H9 (cell line): ENCODE data around the gene MGP. TPM values are rescaled to one million over a fixed set of nuclear protein-coding genes. Genes with fewer than 3 reads are reported as not detected.

ENCODE experiments used
- DNase-seq: peaks from one replicate; pipeline ENCODE4 v3.0.0-alpha.2; 2017
- H2AFZ ChIP-seq: one replicate; pipeline ENCODE4 v1.6.1; 2013; ENCODE audit warnings: mild to moderate bottlenecking, low read length, control low read depth, moderate library complexity
- H2AK5ac ChIP-seq: 2 replicates; pipeline ENCODE4 v1.6.1; 2013; ENCODE audit warnings: low read length, control low read depth, mixed read lengths; ENCODE audit not compliant: insufficient read length
- H2BK120ac ChIP-seq: one replicate; pipeline ENCODE4 v1.6.1; 2013; ENCODE audit warnings: low read depth, mild to moderate bottlenecking, low read length, control low read depth, inconsistent platforms; ENCODE audit not compliant: poor library complexity, severe bottlenecking
- H2BK12ac ChIP-seq: 2 replicates; pipeline ENCODE4 v1.6.1; 2013; ENCODE audit warnings: low read length, control low read depth, mixed read lengths, low read depth; ENCODE audit not compliant: insufficient read length
- H2BK15ac ChIP-seq: 2 replicates; pipeline ENCODE4 v1.6.1; 2013; ENCODE audit warnings: low read depth, low read length, control low read depth
- H2BK20ac ChIP-seq: one replicate; pipeline ENCODE4 v1.6.1; 2013; ENCODE audit warnings: low read depth, mild to moderate bottlenecking, low read length, control low read depth, inconsistent platforms; ENCODE audit not compliant: poor library complexity, severe bottlenecking
- H2BK5ac ChIP-seq: 2 replicates; pipeline ENCODE4 v1.6.1; 2013; ENCODE audit warnings: low read length, control low read depth, mixed read lengths; ENCODE audit not compliant: insufficient read length
- H3K14ac ChIP-seq: 2 replicates; pipeline ENCODE4 v1.6.1; 2013; ENCODE audit warnings: low read length, control low read depth; ENCODE audit not compliant: insufficient read depth
- H3K18ac ChIP-seq: 2 replicates; pipeline ENCODE4 v1.6.1; 2013; ENCODE audit warnings: low read depth, mild to moderate bottlenecking, mixed read lengths, low read length, control low read depth; ENCODE audit not compliant: insufficient read length
- H3K23ac ChIP-seq: 2 replicates; pipeline ENCODE4 v1.6.1; 2013; ENCODE audit warnings: low read length, control low read depth, mixed read lengths, low read depth; ENCODE audit not compliant: insufficient read length
- H3K23me2 ChIP-seq: 2 replicates; pipeline ENCODE4 v1.6.1; 2013; ENCODE audit warnings: low read depth, mild to moderate bottlenecking, mixed read lengths, low read length, control low read depth; ENCODE audit not compliant: insufficient read length, poor library complexity, severe bottlenecking
- H3K27ac ChIP-seq: 2 replicates; pipeline ENCODE4 v1.5.1; 2013; ENCODE audit warnings: low read length, control low read depth, mixed read lengths, low read depth; ENCODE audit not compliant: insufficient read length
- H3K27me3 ChIP-seq: 2 replicates; pipeline ENCODE4 v1.6.1; 2013; ENCODE audit warnings: low read length, control low read depth, inconsistent platforms; ENCODE audit not compliant: insufficient read depth
- H3K4ac ChIP-seq: 2 replicates; pipeline ENCODE4 v1.6.1; 2013; ENCODE audit warnings: low read depth, mild to moderate bottlenecking, control low read depth, inconsistent platforms, low read length, moderate library complexity
- H3K4me1 ChIP-seq: 2 replicates; pipeline ENCODE4 v1.6.1; 2013; ENCODE audit warnings: low read length, control low read depth, inconsistent platforms; ENCODE audit not compliant: insufficient read depth
- H3K4me2 ChIP-seq: 2 replicates; pipeline ENCODE4 v1.6.1; 2013; ENCODE audit warnings: low read length, control low read depth, mixed read lengths; ENCODE audit not compliant: insufficient read length, insufficient read depth
- H3K56ac ChIP-seq: 2 replicates; pipeline ENCODE4 v1.6.1; 2013; ENCODE audit warnings: low read depth, mild to moderate bottlenecking, mixed read lengths, low read length, control low read depth; ENCODE audit not compliant: insufficient read length
- H3K79me1 ChIP-seq: 2 replicates; pipeline ENCODE4 v1.6.1; 2013; ENCODE audit warnings: low read depth, mild to moderate bottlenecking, moderate library complexity, low read length, control low read depth, inconsistent platforms; ENCODE audit not compliant: insufficient read depth, poor library complexity, severe bottlenecking
- H3K79me2 ChIP-seq: 2 replicates; pipeline ENCODE4 v1.6.1; 2013; ENCODE audit warnings: low read length, control low read depth, inconsistent platforms; ENCODE audit not compliant: insufficient read depth
- H3K9ac ChIP-seq: 2 replicates; pipeline ENCODE4 v1.6.1; 2013; ENCODE audit warnings: low read length, control low read depth, mixed read lengths; ENCODE audit not compliant: insufficient read length; ENCODE audit errors: extremely low read depth
- H3K9me3 ChIP-seq: one replicate; pipeline ENCODE4 v1.6.1; 2013; ENCODE audit warnings: low read depth, low read length, inconsistent platforms; ENCODE audit not compliant: control insufficient read depth
- H3T11ph ChIP-seq: one replicate; pipeline ENCODE4 v1.6.1; 2013; ENCODE audit warnings: mild to moderate bottlenecking, low read length, control low read depth, inconsistent platforms
- H4K20me1 ChIP-seq: one replicate; pipeline ENCODE4 v1.6.1; 2013; ENCODE audit not compliant: control insufficient read depth, insufficient read length, insufficient read depth
- H4K5ac ChIP-seq: 2 replicates; pipeline ENCODE4 v1.6.1; 2013; ENCODE audit warnings: low read depth, mild to moderate bottlenecking, mixed read lengths, low read length, control low read depth; ENCODE audit not compliant: insufficient read length
- H4K8ac ChIP-seq: replicated peaks from 2 replicates; pipeline ENCODE4 v1.6.1; 2013; ENCODE audit warnings: low read length, control low read depth, mixed read lengths, low read depth; ENCODE audit not compliant: insufficient read length
- H4K91ac ChIP-seq: 2 replicates; pipeline ENCODE4 v1.6.1; 2013; ENCODE audit warnings: low read depth, mild to moderate bottlenecking, moderate library complexity, mixed read lengths, low read length, control low read depth; ENCODE audit not compliant: insufficient read length
- H3K27ac Mint-ChIP-seq, 3 experiments: 2 replicates in 2 of 3; 3 replicates in 1 of 3; pipeline ENCODE4 v1.8.0; 2020 to 2021; ENCODE audit warnings: mixed read lengths in 3 of 3, mild to moderate bottlenecking in 1 of 3, moderate library complexity in 1 of 3
- H3K27me3 Mint-ChIP-seq: 2 replicates; pipeline ENCODE4 v1.8.0; 2021; ENCODE audit warnings: low read depth, mild to moderate bottlenecking, moderate library complexity, mixed read lengths
- H3K36me3 Mint-ChIP-seq, 3 experiments: 2 replicates in 2 of 3; 3 replicates in 1 of 3; pipeline ENCODE4 v1.8.0; 2020 to 2021; ENCODE audit warnings: low read depth in 3 of 3, mixed read lengths in 3 of 3; ENCODE audit not compliant: insufficient read depth in 1 of 3
- H3K4me1 Mint-ChIP-seq, 2 experiments: 2 replicates each; pipeline ENCODE4 v1.8.0; 2020; ENCODE audit warnings: mixed read lengths in 2 of 2
- H3K4me3 Mint-ChIP-seq, 2 experiments: 2 replicates in 1 of 2; 3 replicates in 1 of 2; pipeline ENCODE4 v1.8.0; 2020 to 2021; ENCODE audit warnings: mild to moderate bottlenecking in 2 of 2, mixed read lengths in 2 of 2, moderate library complexity in 1 of 2
- H3K9me3 Mint-ChIP-seq, 2 experiments: 2 replicates in 1 of 2; 3 replicates in 1 of 2; pipeline ENCODE4 v1.8.0; 2020; ENCODE audit warnings: mild to moderate bottlenecking in 2 of 2, mixed read lengths in 2 of 2, moderate library complexity in 1 of 2
- CTCF ChIP-seq: fragments of 200-600 bp; sonication (generic); conservative IDR thresholded peaks from 3 replicates; pipeline ENCODE4 v1.8.0; 2021; ENCODE audit warnings: antibody characterized with exemption, mild to moderate bottlenecking
- WGBS: extraction: QIAGEN DNeasy Blood & Tissue Kit; methylation state at CpG from one replicate; pipeline ENCODE4 v1.1.7; 2013; ENCODE audit warnings: missing lambda C conversion rate, low lambda C conversion rate, mixed read lengths; ENCODE audit not compliant: insufficient read length; ENCODE audit errors: extremely low coverage; 5-methylcytosine and 5-hydroxymethylcytosine counted together
- total RNA-seq: library from RNA; stranded (reverse); gene quantifications from 2 replicates; pipeline ENCODE4 v1.2.1, GENCODE V29; 2021

Gene MGP
- total RNA-seq, 1 experiment from 2014 or later, result not detected

GRCh38 chr12:14858513-14858912, 27.1 kb downstream of the MGP start:
- H3K18ac ChIP-seq, result no peak overlapping the region
- no peak for DNase-seq
- no peaks in the 10 kb centered on the region for H3K79me1 ChIP-seq
- H4K91ac ChIP-seq, result no peak overlapping the region
- no peak overlapping the region for H2BK5ac ChIP-seq
- no peak overlapping the region for H2AK5ac ChIP-seq
- peaks cover 28 to 41% of the 10 kb centered on the region in 2 experiments for H3K9me3 Mint-ChIP-seq
- H2BK120ac ChIP-seq, result no peak overlapping the region
- H3K14ac ChIP-seq, result no peak overlapping the region
- H3K23ac ChIP-seq, result no peak overlapping the region
- H2AFZ ChIP-seq, result no peak overlapping the region
- H3T11ph ChIP-seq, result no peak overlapping the region
- no peaks in the 10 kb centered on the region for H4K20me1 ChIP-seq
- H4K8ac ChIP-seq, result no peak overlapping the region
- H3K27ac Mint-ChIP-seq, result no peak overlapping the region
- H3K4me1 Mint-ChIP-seq, result peaks cover 9% of the 10 kb centered on the region in 2 experiments
- H3K9ac ChIP-seq, result no peak overlapping the region
- H4K5ac ChIP-seq, result no peak overlapping the region
- no peak for TF ChIP-seq CTCF
- H3K4ac ChIP-seq, result no peak overlapping the region
- no peak overlapping the region for H3K27ac ChIP-seq
- H3K27me3 Mint-ChIP-seq, result no peaks in the 10 kb centered on the region; the same call in 1 of the 2 replicates
- no peak overlapping the region for H2BK15ac ChIP-seq
- no peak overlapping the region for H2BK12ac ChIP-seq
- no peaks in the 10 kb centered on the region for H3K27me3 ChIP-seq
- H2BK20ac ChIP-seq, result no peak overlapping the region
- no peaks in the 10 kb centered on the region for H3K9me3 ChIP-seq
- H3K23me2 ChIP-seq, result no peaks in the 10 kb centered on the region
- no peaks in the 10 kb centered on the region; the same call in 1 of the 2 replicates for H3K4me1 ChIP-seq
- no peak overlapping the region for H3K4me2 ChIP-seq
- peaks cover 4 to 15% (median 10%) of the 10 kb centered on the region in 3 experiments; a peak in 6 of 7 replicates for H3K36me3 Mint-ChIP-seq
- no CpG with 5 or more reads among the region's 1 CpG for WGBS
- H3K79me2 ChIP-seq, result no peaks in the 10 kb centered on the region
- no peak overlapping the region for H3K56ac ChIP-seq
- H3K4me3 Mint-ChIP-seq, result no peak overlapping the region
